Measurements from ENCODE around the gene PPP2R2D.
"Not testable (repeated sequence)": the region's sequence is repeated elsewhere in the genome, so short reads cannot be mapped to it uniquely, and the experiment has no call there.

PPP2R2D gene

GRCh38 chr10:131909014-131909808 is 8.4 kb downstream of the PPP2R2D start:
- no peak for DNase-seq

GRCh38 chr10:131909929-131910328 is 9.1 kb downstream of the PPP2R2D start:
- DNase-seq: no peak

GRCh38 chr10:131910663-131911314 is 10.0 kb downstream of the PPP2R2D start:
- DNase-seq: no peak

GRCh38 chr10:131911451-131911850 is 10.6 kb downstream of the PPP2R2D start:
- no peak for DNase-seq

- DNase-seq: no peak
These were observed 11.8 kb downstream of the PPP2R2D start for GRCh38 chr10:131912620-131913019.

- no peak for DNase-seq
These were observed 14.7 kb downstream of the PPP2R2D start for GRCh38 chr10:131915484-131915883.

- DNase-seq: no peak
These were observed 15.4 kb downstream of the PPP2R2D start for GRCh38 chr10:131915990-131916766.

GRCh38 chr10:131916767-131917160 is 16.0 kb downstream of the PPP2R2D start:
- not testable (repeated sequence) for DNase-seq

GRCh38 chr10:131917496-131917895 is 16.7 kb downstream of the PPP2R2D start:
- DNase-seq: not testable (repeated sequence)

GRCh38 chr10:131919461-131919860 is 18.7 kb downstream of the PPP2R2D start:
- not testable (repeated sequence) for DNase-seq

- no peak for DNase-seq
These were observed 19.3 kb downstream of the PPP2R2D start for GRCh38 chr10:131920151-131920550.

- no peak for DNase-seq
These were observed 19.9 kb downstream of the PPP2R2D start for GRCh38 chr10:131920693-131921092.

GRCh38 chr10:131921184-131921583 is 20.4 kb downstream of the PPP2R2D start:
- no peak for DNase-seq

- no peak for DNase-seq
These were observed 22.4 kb downstream of the PPP2R2D start for GRCh38 chr10:131923038-131923756.

GRCh38 chr10:131925011-131925649 is 24.3 kb downstream of the PPP2R2D start:
- no peak for DNase-seq

- DNase-seq: no peak
These were observed 24.9 kb downstream of the PPP2R2D start for GRCh38 chr10:131925716-131926115.

- no peak for DNase-seq
These were observed 25.4 kb downstream of the PPP2R2D start for GRCh38 chr10:131926253-131926652.

GRCh38 chr10:131926743-131927595 is 26.2 kb downstream of the PPP2R2D start:
- DNase-seq: no peak

- DNase-seq: no peak
These were observed 27.7 kb downstream of the PPP2R2D start for GRCh38 chr10:131928248-131929095.

- DNase-seq: no peak
These were observed 28.5 kb downstream of the PPP2R2D start for GRCh38 chr10:131929122-131929845.

Data from NCI-H524 treated with DMSO at 0.1 percent for 48 hours (cell line).